Neural cell (in vitro differentiated cells): ENCODE results near the gene GPHN. TPM values are rescaled to one million over a fixed set of nuclear protein-coding genes. Genes with fewer than 3 reads are reported as not detected.

Source experiments
- H2AFZ ChIP-seq: fragments of 200-600, 300-800 bp; sonication (generic), shearing (Covaris generic); 2 replicates; pipeline ENCODE4 v1.6.0; 2014; ENCODE audit warnings: low read depth, mild to moderate bottlenecking, antibody characterized with exemption, low read length, moderate library complexity
- H3F3A ChIP-seq: fragments of 200-600 bp; shearing (Covaris generic); 2 replicates; pipeline ENCODE4 v1.6.1; 2016; ENCODE audit warnings: mild to moderate bottlenecking, moderate library complexity, mixed read lengths, antibody characterized with exemption, low read length; ENCODE audit not compliant: insufficient read depth, poor library complexity, severe bottlenecking
- H3K27ac ChIP-seq: fragments of 200-600, 300-800 bp; sonication (generic), shearing (Covaris generic); 2 replicates; pipeline ENCODE4 v1.5.1; 2014; ENCODE audit warnings: mild to moderate bottlenecking, low read length, moderate library complexity
- H3K27me3 ChIP-seq: fragments of 300-800, 200-600 bp; sonication (generic), shearing (Covaris generic); 2 replicates; pipeline ENCODE4 v1.6.0; 2014; ENCODE audit warnings: mild to moderate bottlenecking, low read depth, low read length, moderate library complexity; ENCODE audit not compliant: insufficient read depth
- H3K36me3 ChIP-seq: fragments of 300-800, 200-600 bp; sonication (generic), shearing (Covaris generic); 2 replicates; pipeline ENCODE4 v1.5.1; 2014; ENCODE audit warnings: mild to moderate bottlenecking, antibody characterized with exemption, low read length, moderate library complexity; ENCODE audit not compliant: insufficient read depth
- H3K4me2 ChIP-seq: fragments of 300-800, 200-600 bp; sonication (generic), shearing (Covaris generic); 2 replicates; pipeline ENCODE4 v1.6.0; 2014; ENCODE audit warnings: mild to moderate bottlenecking, low read length
- H3K4me3 ChIP-seq: fragments of 300-800, 200-600 bp; sonication (generic), shearing (Covaris generic); 2 replicates; pipeline ENCODE4 v1.5.1; 2014; ENCODE audit warnings: mild to moderate bottlenecking, low read length, moderate library complexity
- H3K79me2 ChIP-seq: fragments of 200-600 bp; shearing (Covaris generic); replicated peaks from 2 replicates; pipeline ENCODE4 v1.6.0; 2014; ENCODE audit warnings: mild to moderate bottlenecking, low read length, moderate library complexity; ENCODE audit not compliant: insufficient read depth
- H3K9ac ChIP-seq: fragments of 300-800, 200-600 bp; sonication (generic), shearing (Covaris generic); 2 replicates; pipeline ENCODE4 v1.6.1; 2016; ENCODE audit warnings: mild to moderate bottlenecking, low read length, mixed read lengths
- H3K9me2 ChIP-seq: fragments of 200-600 bp; shearing (Covaris generic); 2 replicates; pipeline ENCODE4 v1.6.1; 2016; ENCODE audit warnings: mild to moderate bottlenecking, low read length, mixed read lengths; ENCODE audit not compliant: insufficient read depth
- H3K9me3 ChIP-seq: fragments of 200-600, 300-800 bp; sonication (generic), shearing (Covaris generic); 2 replicates; pipeline ENCODE4 v1.6.1; 2016; ENCODE audit warnings: mild to moderate bottlenecking, mixed run types, low read length, moderate library complexity, mixed read lengths
- H4K20me1 ChIP-seq: fragments of 200-600 bp; shearing (Covaris generic); 2 replicates; pipeline ENCODE4 v1.6.1; 2016; ENCODE audit warnings: mild to moderate bottlenecking, mixed run types; ENCODE audit not compliant: insufficient read depth
- CTCF ChIP-seq: fragments of 450-650 bp; IDR thresholded peaks from 2 replicates; pipeline ENCODE4 v1.5.1; 2014; ENCODE audit warnings: antibody characterized with exemption, mild to moderate bottlenecking, moderate library complexity; ENCODE audit not compliant: poor library complexity, severe bottlenecking
- EP300 ChIP-seq: fragments of 450-650 bp; conservative IDR thresholded peaks from 2 replicates; pipeline ENCODE4 v1.6.1; 2014; ENCODE audit warnings: antibody characterized with exemption, mild to moderate bottlenecking, moderate library complexity; ENCODE audit not compliant: poor library complexity, severe bottlenecking
- EZH2 ChIP-seq: fragments of 200-600, 300-800 bp; shearing (Covaris generic), sonication (generic); IDR thresholded peaks from 2 replicates; pipeline ENCODE4 v1.6.1; 2014; ENCODE audit warnings: antibody characterized with exemption, low read length, borderline replicate concordance, mild to moderate bottlenecking; ENCODE audit not compliant: insufficient read depth, poor library complexity, severe bottlenecking
- MXI1 ChIP-seq: fragments of 450-650 bp; conservative IDR thresholded peaks from 2 replicates; pipeline ENCODE4 v1.6.1; 2014; ENCODE audit warnings: antibody characterized with exemption, mild to moderate bottlenecking; ENCODE audit not compliant: poor library complexity, severe bottlenecking
- POLR2AphosphoS5 ChIP-seq: IDR thresholded peaks from 2 replicates; pipeline ENCODE4 v1.6.1; 2012
- RAD21 ChIP-seq: fragments of 450-650 bp; conservative IDR thresholded peaks from 2 replicates; pipeline ENCODE4 v1.6.1; 2014; ENCODE audit warnings: antibody characterized with exemption, mild to moderate bottlenecking, moderate library complexity
- REST ChIP-seq: IDR thresholded peaks from 2 replicates; pipeline ENCODE4 v1.6.1; 2012; ENCODE audit warnings: borderline replicate concordance
- SMC3 ChIP-seq: fragments of 450-650 bp; conservative IDR thresholded peaks from 2 replicates; pipeline ENCODE4 v1.6.1; 2014; ENCODE audit warnings: antibody characterized with exemption, mild to moderate bottlenecking, moderate library complexity; ENCODE audit not compliant: poor library complexity
- TAF1 ChIP-seq: IDR thresholded peaks from 2 replicates; pipeline ENCODE4 v1.6.1; 2012; ENCODE audit warnings: low read depth
- polyA plus RNA-seq: library from polyadenylated mRNA; depleted of rRNA; stranded (reverse); fragments of >200 nt; gene quantifications from 2 replicates; pipeline ENCODE4 v1.2.3, GENCODE V29; 2014

GPHN gene
- polyA plus RNA-seq, 1 donor from 2014 or later: 135 TPM

- Histone ChIP-seq H3K4me2 (no peak overlapping the region), H3K36me3 (no peaks in the 10 kb centered on the region), H3K79me2 (no peaks in the 10 kb centered on the region), H3K27ac (no peak overlapping the region), H3F3A (no peaks in the 10 kb centered on the region), H4K20me1 (no peaks in the 10 kb centered on the region), H3K9ac (no peak overlapping the region), H3K9me2 (no peaks in the 10 kb centered on the region), H2AFZ (no peak overlapping the region), H3K27me3 (no peaks in the 10 kb centered on the region), H3K4me3 (no peak overlapping the region), H3K9me3 (no peaks in the 10 kb centered on the region)
- TF ChIP-seq TAF1 (no peak), CTCF (no peak), MXI1 (no peak), POLR2AphosphoS5 (no peak), EP300 (no peak), REST (no peak), EZH2 (no peak), RAD21 (no peak), SMC3 (no peak)
Observed at GRCh38 chr14:66696326-66696725, 188.4 kb downstream of the GPHN start.

GRCh38 chr14:66698503-66698902 is 190.6 kb downstream of the GPHN start:
- H3K36me3 ChIP-seq: no peaks in the 10 kb centered on the region
- H3K4me3 ChIP-seq: no peak overlapping the region
- H3K9me3 ChIP-seq: no peaks in the 10 kb centered on the region
- no peaks in the 10 kb centered on the region for H3F3A ChIP-seq
- no peaks in the 10 kb centered on the region for H3K9me2 ChIP-seq
- H2AFZ ChIP-seq: no peak overlapping the region
- H4K20me1 ChIP-seq: no peaks in the 10 kb centered on the region
- H3K4me2 ChIP-seq: no peak overlapping the region
- TF ChIP-seq MXI1 (no peak), POLR2AphosphoS5 (no peak)
- H3K79me2 ChIP-seq: no peaks in the 10 kb centered on the region
- H3K27ac ChIP-seq: no peak overlapping the region
- H3K9ac ChIP-seq: no peak overlapping the region
- no peaks in the 10 kb centered on the region for H3K27me3 ChIP-seq

- Histone ChIP-seq H3K4me3 (no peak overlapping the region), H3K9me2 (no peaks in the 10 kb centered on the region), H3K9me3 (no peaks in the 10 kb centered on the region), H3K4me2 (no peak overlapping the region), H3K9ac (no peak overlapping the region), H3K79me2 (no peaks in the 10 kb centered on the region), H3K36me3 (no peaks in the 10 kb centered on the region), H3K27ac (no peak overlapping the region), H2AFZ (no peak overlapping the region), H4K20me1 (no peaks in the 10 kb centered on the region), H3F3A (no peaks in the 10 kb centered on the region), H3K27me3 (no peaks in the 10 kb centered on the region)
- no peak for TF ChIP-seq SMC3
- no peak for TF ChIP-seq EP300
- no peak for TF ChIP-seq REST
- no peak for TF ChIP-seq EZH2
- no peak for TF ChIP-seq TAF1
- no peak for TF ChIP-seq RAD21
Observed at GRCh38 chr14:66701813-66702212, 193.9 kb downstream of the GPHN start.
